Measurements from ENCODE around the gene PTH1R.

- TF ChIP-seq HDGF (IDR thresholded peaks at IDR 0.05) (no peak; the same call in 1 of the 2 replicates), ZNF274 (IDR thresholded peaks at IDR 0.05; ENCODE audit: insufficient read depth, insufficient read length) (no peak), CTCF (IDR thresholded peaks at IDR 0.05 in 2 of 3, conservative IDR thresholded peaks at IDR 0.05 in 1 of 3; ENCODE audit: control insufficient read depth in 2 of 3, extremely low read depth in 1 of 3, insufficient read depth in 1 of 3, low read depth in 3 of 3, low read length in 3 of 3) (no peak)
Measured at GRCh38 chr3:46845397-46845859, 32.1 kb upstream of the PTH1R start.

All from GM12878 (cell line).